GM23338 (cell line): ENCODE results near the gene KIAA0586. TPM values are rescaled to one million over a fixed set of nuclear protein-coding genes. Genes with fewer than 3 reads are reported as not detected.

Experiments used
- ATAC-seq: fragments of 200-7000 bp; cut with Tn5 transposase; 3 replicates; pipeline ENCODE4 v1.9.1; 2020
- DNase-seq: peaks from one replicate; pipeline ENCODE4 v3.0.0-alpha.2; 2015; ENCODE audit warnings: low spot score
- H2AFZ ChIP-seq: fragments of 200-600 bp; sonication (generic); 2 replicates; pipeline ENCODE4 v1.8.0; 2016; ENCODE audit warnings: antibody characterized with exemption, mild to moderate bottlenecking, moderate library complexity
- H3F3A ChIP-seq: fragments of 200-600 bp; sonication (generic); replicated peaks from 2 replicates; pipeline ENCODE4 v1.8.0; 2017; ENCODE audit warnings: antibody characterized with exemption, mixed run types, low read depth
- H3K27ac ChIP-seq: fragments of 200-600 bp; sonication (generic); 2 replicates; pipeline ENCODE4 v1.6.1; 2016; ENCODE audit warnings: low read depth
- H3K27me3 ChIP-seq: fragments of 200-600 bp; sonication (generic); 2 replicates; pipeline ENCODE4 v1.8.0; 2016; ENCODE audit warnings: mild to moderate bottlenecking, mixed run types, moderate library complexity; ENCODE audit not compliant: insufficient read depth
- H3K36me3 ChIP-seq: fragments of 200-600 bp; sonication (generic); 2 replicates; pipeline ENCODE4 v1.8.0; 2016; ENCODE audit warnings: mild to moderate bottlenecking; ENCODE audit not compliant: insufficient read depth
- H3K4me1 ChIP-seq: fragments of 200-600 bp; sonication (generic); 2 replicates; pipeline ENCODE4 v1.8.0; 2016; ENCODE audit warnings: mild to moderate bottlenecking, moderate library complexity; ENCODE audit not compliant: insufficient read depth
- H3K4me2 ChIP-seq: fragments of 200-600 bp; sonication (generic); 2 replicates; pipeline ENCODE4 v1.7.1; 2017; ENCODE audit warnings: mixed run types
- H3K4me3 ChIP-seq: fragments of 200-600 bp; sonication (generic); 2 replicates; pipeline ENCODE4 v1.6.1; 2016; ENCODE audit warnings: mixed run types
- H3K79me2 ChIP-seq: fragments of 200-600 bp; sonication (generic); replicated peaks from 2 replicates; pipeline ENCODE4 v1.8.0; 2017; ENCODE audit warnings: mild to moderate bottlenecking; ENCODE audit not compliant: insufficient read depth
- H3K9me2 ChIP-seq: fragments of 200-600 bp; sonication (generic); 2 replicates; pipeline ENCODE4 v1.8.0; 2017; ENCODE audit not compliant: insufficient read depth
- H4K20me1 ChIP-seq: fragments of 200-600 bp; sonication (generic); replicated peaks from 2 replicates; pipeline ENCODE4 v1.8.0; 2017; ENCODE audit warnings: mild to moderate bottlenecking; ENCODE audit not compliant: insufficient read depth
- H3K27ac Mint-ChIP-seq: 2 replicates; pipeline ENCODE4 v1.8.0; 2020; ENCODE audit warnings: inconsistent platforms, mild to moderate bottlenecking, moderate library complexity, mixed read lengths
- H3K27me3 Mint-ChIP-seq: 3 replicates; pipeline ENCODE4 v1.8.0; 2022; ENCODE audit warnings: low read depth, mild to moderate bottlenecking, moderate library complexity, mixed read lengths, inconsistent platforms; ENCODE audit not compliant: insufficient read depth, poor library complexity
- H3K36me3 Mint-ChIP-seq: 3 replicates; pipeline ENCODE4 v1.8.0; 2021; ENCODE audit warnings: low read depth, mild to moderate bottlenecking, inconsistent platforms, moderate library complexity, mixed read lengths
- H3K4me1 Mint-ChIP-seq: 3 replicates; pipeline ENCODE4 v1.8.0; 2020; ENCODE audit warnings: mild to moderate bottlenecking, inconsistent platforms, mixed read lengths
- H3K4me3 Mint-ChIP-seq: 3 replicates; pipeline ENCODE4 v1.8.0; 2021; ENCODE audit warnings: moderate library complexity, mild to moderate bottlenecking, inconsistent platforms, mixed read lengths
- H3K9me3 Mint-ChIP-seq: 3 replicates; pipeline ENCODE4 v1.8.0; 2020; ENCODE audit warnings: moderate library complexity, mild to moderate bottlenecking, inconsistent platforms, mixed read lengths
- JUNB ChIP-seq: IDR thresholded peaks from one replicate; pipeline ENCODE4 v1.6.1; 2016; ENCODE audit warnings: antibody characterized with exemption; ENCODE audit not compliant: unreplicated experiment
- NANOG ChIP-seq: IDR thresholded peaks from 2 replicates; pipeline ENCODE4 v1.6.1; 2016; ENCODE audit warnings: antibody characterized with exemption, borderline replicate concordance
- POLR2AphosphoS5 ChIP-seq: IDR thresholded peaks from 2 replicates; pipeline ENCODE4 v1.6.1; 2016; ENCODE audit warnings: antibody characterized with exemption, low read depth
- STAT1 ChIP-seq: IDR thresholded peaks from one replicate; pipeline ENCODE4 v1.6.1; 2016; ENCODE audit warnings: antibody characterized with exemption; ENCODE audit not compliant: unreplicated experiment
- ZNF331 ChIP-seq: fragments of 250-450 bp; sonication (Bioruptor Pico); IDR thresholded peaks from 2 replicates; pipeline ENCODE4 v1.5.0; 2020; ENCODE audit warnings: low read depth, mild to moderate bottlenecking, moderate library complexity
- polyA plus RNA-seq: library from polyadenylated mRNA; unstranded; fragments of >200 nt; fragmentation: Nextera tagmentation; extraction: Ambion mirVana; gene quantifications from 2 replicates; pipeline ENCODE4 v1.2.1, GENCODE V29; 2016
- total RNA-seq: library from RNA; depleted of rRNA; stranded (reverse); fragments of >200 nt; shearing (Covaris generic); gene quantifications from 2 replicates; pipeline ENCODE4 v1.2.3, GENCODE V29; 2014
- TF ChIP-seq, protein P1 (sequence below): fragments of 250-450 bp; sonication (Bioruptor Pico); IDR thresholded peaks from 2 replicates; pipeline ENCODE4 v1.5.0; 2020; ENCODE audit warnings: mild to moderate bottlenecking, moderate library complexity

KIAA0586 gene
- total and polyA plus RNA-seq, 2 experiments from 2014 or later: 22.2 to 23.7 TPM

DNA sequence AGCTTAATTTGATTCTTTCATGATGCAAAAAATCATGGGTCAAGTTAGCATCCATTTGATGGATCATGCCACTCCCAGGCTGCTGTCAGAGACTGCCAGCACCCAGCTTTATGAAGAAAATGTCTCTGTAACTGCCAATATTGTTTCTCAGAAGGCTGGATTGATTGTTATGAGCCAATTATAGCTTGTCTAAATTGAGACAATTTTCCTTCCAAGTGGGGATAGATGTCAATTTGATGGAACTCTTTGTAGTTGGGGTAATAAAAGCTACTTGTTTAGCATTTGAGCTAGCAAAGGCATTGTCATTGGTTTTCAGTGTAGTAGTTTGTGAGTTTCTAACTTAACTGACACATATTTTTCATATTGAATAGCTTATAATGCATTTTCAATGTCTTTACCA lies 128.1 kb downstream of the KIAA0586 start (continued):
- TF ChIP-seq, protein P1, sequence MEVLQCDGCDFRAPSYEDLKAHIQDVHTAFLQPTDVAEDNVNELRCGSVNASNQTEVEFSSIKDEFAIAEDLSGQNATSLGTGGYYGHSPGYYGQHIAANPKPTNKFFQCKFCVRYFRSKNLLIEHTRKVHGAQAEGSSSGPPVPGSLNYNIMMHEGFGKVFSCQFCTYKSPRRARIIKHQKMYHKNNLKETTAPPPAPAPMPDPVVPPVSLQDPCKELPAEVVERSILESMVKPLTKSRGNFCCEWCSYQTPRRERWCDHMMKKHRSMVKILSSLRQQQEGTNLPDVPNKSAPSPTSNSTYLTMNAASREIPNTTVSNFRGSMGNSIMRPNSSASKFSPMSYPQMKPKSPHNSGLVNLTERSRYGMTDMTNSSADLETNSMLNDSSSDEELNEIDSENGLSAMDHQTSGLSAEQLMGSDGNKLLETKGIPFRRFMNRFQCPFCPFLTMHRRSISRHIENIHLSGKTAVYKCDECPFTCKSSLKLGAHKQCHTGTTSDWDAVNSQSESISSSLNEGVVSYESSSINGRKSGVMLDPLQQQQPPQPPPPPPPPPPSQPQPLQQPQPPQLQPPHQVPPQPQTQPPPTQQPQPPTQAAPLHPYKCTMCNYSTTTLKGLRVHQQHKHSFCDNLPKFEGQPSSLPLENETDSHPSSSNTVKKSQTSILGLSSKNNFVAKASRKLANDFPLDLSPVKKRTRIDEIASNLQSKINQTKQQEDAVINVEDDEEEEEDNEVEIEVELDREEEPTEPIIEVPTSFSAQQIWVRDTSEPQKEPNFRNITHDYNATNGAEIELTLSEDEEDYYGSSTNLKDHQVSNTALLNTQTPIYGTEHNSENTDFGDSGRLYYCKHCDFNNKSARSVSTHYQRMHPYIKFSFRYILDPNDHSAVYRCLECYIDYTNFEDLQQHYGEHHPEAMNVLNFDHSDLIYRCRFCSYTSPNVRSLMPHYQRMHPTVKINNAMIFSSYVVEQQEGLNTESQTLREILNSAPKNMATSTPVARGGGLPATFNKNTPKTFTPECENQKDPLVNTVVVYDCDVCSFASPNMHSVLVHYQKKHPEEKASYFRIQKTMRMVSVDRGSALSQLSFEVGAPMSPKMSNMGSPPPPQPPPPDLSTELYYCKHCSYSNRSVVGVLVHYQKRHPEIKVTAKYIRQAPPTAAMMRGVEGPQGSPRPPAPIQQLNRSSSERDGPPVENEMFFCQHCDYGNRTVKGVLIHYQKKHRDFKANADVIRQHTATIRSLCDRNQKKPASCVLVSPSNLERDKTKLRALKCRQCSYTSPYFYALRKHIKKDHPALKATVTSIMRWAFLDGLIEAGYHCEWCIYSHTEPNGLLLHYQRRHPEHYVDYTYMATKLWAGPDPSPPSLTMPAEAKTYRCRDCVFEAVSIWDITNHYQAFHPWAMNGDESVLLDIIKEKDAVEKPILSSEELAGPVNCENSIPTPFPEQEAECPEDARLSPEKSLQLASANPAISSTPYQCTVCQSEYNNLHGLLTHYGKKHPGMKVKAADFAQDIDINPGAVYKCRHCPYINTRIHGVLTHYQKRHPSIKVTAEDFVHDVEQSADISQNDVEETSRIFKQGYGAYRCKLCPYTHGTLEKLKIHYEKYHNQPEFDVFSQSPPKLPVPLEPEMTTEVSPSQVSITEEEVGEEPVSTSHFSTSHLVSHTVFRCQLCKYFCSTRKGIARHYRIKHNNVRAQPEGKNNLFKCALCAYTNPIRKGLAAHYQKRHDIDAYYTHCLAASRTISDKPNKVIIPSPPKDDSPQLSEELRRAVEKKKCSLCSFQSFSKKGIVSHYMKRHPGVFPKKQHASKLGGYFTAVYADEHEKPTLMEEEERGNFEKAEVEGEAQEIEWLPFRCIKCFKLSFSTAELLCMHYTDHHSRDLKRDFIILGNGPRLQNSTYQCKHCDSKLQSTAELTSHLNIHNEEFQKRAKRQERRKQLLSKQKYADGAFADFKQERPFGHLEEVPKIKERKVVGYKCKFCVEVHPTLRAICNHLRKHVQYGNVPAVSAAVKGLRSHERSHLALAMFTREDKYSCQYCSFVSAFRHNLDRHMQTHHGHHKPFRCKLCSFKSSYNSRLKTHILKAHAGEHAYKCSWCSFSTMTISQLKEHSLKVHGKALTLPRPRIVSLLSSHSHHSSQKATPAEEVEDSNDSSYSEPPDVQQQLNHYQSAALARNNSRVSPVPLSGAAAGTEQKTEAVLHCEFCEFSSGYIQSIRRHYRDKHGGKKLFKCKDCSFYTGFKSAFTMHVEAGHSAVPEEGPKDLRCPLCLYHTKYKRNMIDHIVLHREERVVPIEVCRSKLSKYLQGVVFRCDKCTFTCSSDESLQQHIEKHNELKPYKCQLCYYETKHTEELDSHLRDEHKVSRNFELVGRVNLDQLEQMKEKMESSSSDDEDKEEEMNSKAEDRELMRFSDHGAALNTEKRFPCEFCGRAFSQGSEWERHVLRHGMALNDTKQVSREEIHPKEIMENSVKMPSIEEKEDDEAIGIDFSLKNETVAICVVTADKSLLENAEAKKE (CRISPR knock-in tag): no peak
- no peak for TF ChIP-seq NANOG

DNA sequence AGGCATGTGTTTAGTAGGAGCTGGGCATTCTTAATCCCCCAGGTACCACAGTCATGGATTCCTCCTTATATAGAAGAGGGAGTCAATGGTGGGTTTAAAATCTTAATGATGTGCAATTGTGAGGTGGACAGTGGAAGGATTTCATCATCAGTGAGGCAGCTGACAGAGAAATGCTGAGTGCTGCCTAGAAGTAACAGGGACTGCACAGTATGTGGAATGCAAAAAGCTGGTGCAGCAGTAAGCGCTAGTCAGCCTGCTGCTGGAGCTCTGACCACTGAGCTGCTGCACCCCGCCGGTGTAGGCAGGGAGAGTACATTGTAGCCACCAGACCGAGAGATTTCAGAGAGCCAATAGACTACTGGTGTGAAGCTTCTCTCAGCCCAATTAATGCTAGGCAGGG lies 129.7 kb downstream of the KIAA0586 start:
- H3K27ac Mint-ChIP-seq: no peak overlapping the region
- H3K36me3 ChIP-seq: no peaks in the 10 kb centered on the region

DNA sequence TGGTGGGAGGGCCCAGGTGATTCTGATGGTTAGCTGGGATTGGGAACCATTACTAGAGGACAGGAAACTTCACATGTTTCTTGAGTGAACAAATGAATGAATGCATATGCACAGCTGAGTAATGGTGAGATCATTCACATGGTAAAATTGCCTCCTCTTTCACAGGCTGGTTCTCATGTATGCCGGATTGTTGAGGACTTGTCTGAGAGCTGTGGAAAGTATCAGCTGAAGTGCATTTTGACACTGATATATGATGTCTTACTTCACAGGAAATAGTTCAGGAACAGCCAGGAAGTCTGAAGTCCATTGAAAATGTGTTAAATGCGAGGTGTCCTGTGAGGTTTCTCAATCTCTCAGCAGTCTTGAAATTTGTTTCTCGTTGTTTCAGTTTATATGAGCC lies 132.7 kb downstream of the KIAA0586 start:
- no peak overlapping the region for H3K4me2 ChIP-seq
- no peak overlapping the region for H3K27ac Mint-ChIP-seq
- TF ChIP-seq, protein P1 (CRISPR knock-in tag): no peak
- no peak for TF ChIP-seq STAT1

More for the DNA sequence above, 129.7 kb downstream of the KIAA0586 start:
- Histone ChIP-seq H3K27me3 (no peaks in the 10 kb centered on the region), H3F3A (no peaks in the 10 kb centered on the region), H2AFZ (no peak overlapping the region; the same call in 1 of the 2 replicates), H4K20me1 (no peaks in the 10 kb centered on the region), H3K27ac (no peak overlapping the region), H3K4me1 (no peaks in the 10 kb centered on the region), H3K4me2 (no peak overlapping the region), H3K79me2 (no peaks in the 10 kb centered on the region), H3K9me2 (no peaks in the 10 kb centered on the region), H3K4me3 (no peak overlapping the region)
- H3K4me3 Mint-ChIP-seq: no peak overlapping the region
- no peaks in the 10 kb centered on the region for H3K9me3 Mint-ChIP-seq
- ATAC-seq (peak; percentile 36; the same call in 1 of the 3 replicates), DNase-seq (no peak)
- H3K4me1 Mint-ChIP-seq: peaks cover 11% of the 10 kb centered on the region; the same call in 2 of the 3 replicates
- H3K27me3 Mint-ChIP-seq: peaks cover 2% of the 10 kb centered on the region
- TF ChIP-seq NANOG: no peak
- no peak for TF ChIP-seq POLR2AphosphoS5
- no peak for TF ChIP-seq JUNB
- TF ChIP-seq STAT1: no peak
- no peak for TF ChIP-seq ZNF331 (CRISPR knock-in tag)
- H3K36me3 Mint-ChIP-seq: no peaks in the 10 kb centered on the region

More for the DNA sequence above, 132.7 kb downstream of the KIAA0586 start:
- H3F3A ChIP-seq: no peaks in the 10 kb centered on the region
- H3K36me3 ChIP-seq: no peaks in the 10 kb centered on the region
- Mint-ChIP-seq H3K4me1 (peaks cover 11% of the 10 kb centered on the region; the same call in 2 of the 3 replicates), H3K27me3 (peaks cover 2% of the 10 kb centered on the region), H3K36me3 (no peaks in the 10 kb centered on the region), H3K4me3 (no peak overlapping the region), H3K9me3 (no peaks in the 10 kb centered on the region)
- H3K9me2 ChIP-seq: no peaks in the 10 kb centered on the region
- no peaks in the 10 kb centered on the region for H4K20me1 ChIP-seq
- DNase-seq (no peak), ATAC-seq (no peak)
- no peak overlapping the region for H2AFZ ChIP-seq
- H3K27ac ChIP-seq: no peak overlapping the region
- H3K79me2 ChIP-seq: no peaks in the 10 kb centered on the region
- no peaks in the 10 kb centered on the region for H3K27me3 ChIP-seq
- no peak overlapping the region for H3K4me3 ChIP-seq
- H3K4me1 ChIP-seq: no peaks in the 10 kb centered on the region
